WERI-Rb-1 (cell line): ENCODE results near the gene EPB41.
A peak's percentile ranks its signal among the peaks of the same experiment; 100 is the strongest.
"Not testable (repeated sequence)": the region's sequence is repeated elsewhere in the genome, so short reads cannot be mapped to it uniquely, and the experiment has no call there.

Experiments used
- DNase-seq: peaks from one replicate; pipeline ENCODE4 v3.0.0-alpha.2; 2020
- H3K27ac ChIP-seq: fragments of 250-450 bp; sonication (Bioruptor Pico); 2 replicates; pipeline ENCODE4 v1.5.1; 2020; ENCODE audit warnings: mild to moderate bottlenecking, moderate library complexity
- H3K27me3 ChIP-seq: fragments of 250-450 bp; sonication (Bioruptor Pico); 2 replicates; pipeline ENCODE4 v1.5.1; 2021; ENCODE audit warnings: mild to moderate bottlenecking, low read depth, moderate library complexity; ENCODE audit not compliant: insufficient read depth, severe bottlenecking
- H3K36me3 ChIP-seq: fragments of 250-450 bp; sonication (Bioruptor Pico); 2 replicates; pipeline ENCODE4 v1.5.1; 2020; ENCODE audit warnings: mild to moderate bottlenecking, moderate library complexity
- H3K4me3 ChIP-seq: 2 replicates; pipeline ENCODE4 v1.5.1; 2011; ENCODE audit warnings: low read depth, mild to moderate bottlenecking, control low read depth, low read length
- H3K9me3 ChIP-seq: fragments of 250-450 bp; sonication (Bioruptor Pico); 2 replicates; pipeline ENCODE4 v1.5.1; 2021; ENCODE audit warnings: mild to moderate bottlenecking, moderate library complexity; ENCODE audit not compliant: severe bottlenecking
- TF ChIP-seq, protein P1 (sequence below): IDR thresholded peaks from 2 replicates; pipeline ENCODE4 v1.5.1; 2011; ENCODE audit warnings: low read depth, mild to moderate bottlenecking, control low read depth, inconsistent platforms, low read length

Gene EPB41

GRCh38 chr1:28950006-28950405 lies 35.6 kb downstream of the EPB41 start:
- TF ChIP-seq, protein P1, sequence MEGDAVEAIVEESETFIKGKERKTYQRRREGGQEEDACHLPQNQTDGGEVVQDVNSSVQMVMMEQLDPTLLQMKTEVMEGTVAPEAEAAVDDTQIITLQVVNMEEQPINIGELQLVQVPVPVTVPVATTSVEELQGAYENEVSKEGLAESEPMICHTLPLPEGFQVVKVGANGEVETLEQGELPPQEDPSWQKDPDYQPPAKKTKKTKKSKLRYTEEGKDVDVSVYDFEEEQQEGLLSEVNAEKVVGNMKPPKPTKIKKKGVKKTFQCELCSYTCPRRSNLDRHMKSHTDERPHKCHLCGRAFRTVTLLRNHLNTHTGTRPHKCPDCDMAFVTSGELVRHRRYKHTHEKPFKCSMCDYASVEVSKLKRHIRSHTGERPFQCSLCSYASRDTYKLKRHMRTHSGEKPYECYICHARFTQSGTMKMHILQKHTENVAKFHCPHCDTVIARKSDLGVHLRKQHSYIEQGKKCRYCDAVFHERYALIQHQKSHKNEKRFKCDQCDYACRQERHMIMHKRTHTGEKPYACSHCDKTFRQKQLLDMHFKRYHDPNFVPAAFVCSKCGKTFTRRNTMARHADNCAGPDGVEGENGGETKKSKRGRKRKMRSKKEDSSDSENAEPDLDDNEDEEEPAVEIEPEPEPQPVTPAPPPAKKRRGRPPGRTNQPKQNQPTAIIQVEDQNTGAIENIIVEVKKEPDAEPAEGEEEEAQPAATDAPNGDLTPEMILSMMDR, result no peak
- Histone ChIP-seq H3K36me3 (no peaks in the 10 kb centered on the region), H3K27me3 (no peaks in the 10 kb centered on the region), H3K4me3 (no peak overlapping the region), H3K9me3 (no peaks in the 10 kb centered on the region), H3K27ac (no peak overlapping the region)
- no peak for DNase-seq

DNA sequence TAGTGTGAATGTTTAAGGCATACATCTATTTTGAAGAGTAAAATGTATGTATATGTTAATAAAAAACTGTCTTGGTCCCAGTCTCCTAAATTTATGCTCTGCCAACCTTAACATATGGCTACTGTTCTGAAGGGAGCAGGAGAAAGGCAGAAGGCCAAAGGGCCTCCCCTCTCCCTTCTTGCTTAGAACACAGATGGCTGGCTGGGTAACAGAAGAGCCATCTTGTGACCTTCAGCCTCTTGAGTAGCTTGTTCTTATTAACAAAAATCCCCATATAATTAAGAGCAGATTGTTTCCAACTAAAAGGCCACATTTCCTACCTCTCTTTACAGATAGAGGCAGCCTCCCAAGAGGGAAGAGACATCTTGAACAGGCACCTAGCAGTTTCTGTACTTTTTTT lies 36.1 kb downstream of the EPB41 start:
- TF ChIP-seq, protein P1, result no peak
- no peak overlapping the region for H3K4me3 ChIP-seq
- no peaks in the 10 kb centered on the region for H3K27me3 ChIP-seq
- no peaks in the 10 kb centered on the region for H3K36me3 ChIP-seq
- no peaks in the 10 kb centered on the region for H3K9me3 ChIP-seq
- H3K27ac ChIP-seq, result no peak overlapping the region
- DNase-seq, result peak; percentile 17

DNA sequence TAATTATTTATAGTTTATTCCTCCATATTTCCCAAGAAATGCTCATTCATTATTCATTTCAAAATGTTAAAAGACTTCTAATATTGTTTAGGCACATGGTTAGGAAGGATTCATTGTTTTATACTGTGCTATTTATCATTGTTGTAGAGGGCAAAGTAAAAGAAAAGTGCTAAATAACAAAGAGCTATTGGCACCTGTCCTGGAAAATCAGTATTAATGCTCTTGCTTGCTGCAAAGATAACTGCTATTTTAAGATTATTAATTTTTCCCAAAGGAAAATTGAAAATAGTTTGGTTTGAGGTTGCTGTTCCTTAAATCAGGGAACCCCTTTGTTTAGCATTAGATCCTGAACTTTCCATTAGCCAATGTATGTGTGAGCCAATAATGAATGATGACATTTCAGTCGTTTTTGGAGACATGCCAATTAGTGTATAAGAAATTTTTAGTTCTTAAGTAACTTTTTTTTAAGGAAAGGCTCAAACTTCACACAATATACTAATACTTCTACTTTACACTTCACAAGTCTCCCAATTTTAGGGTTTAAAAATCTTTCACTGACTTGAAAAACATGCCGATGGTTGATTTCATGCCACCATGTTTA lies 39.9 kb downstream of the EPB41 start:
- Histone ChIP-seq H3K4me3 (no peak overlapping the region), H3K27me3 (no peaks in the 10 kb centered on the region), H3K27ac (no peak overlapping the region), H3K9me3 (no peaks in the 10 kb centered on the region), H3K36me3 (no peaks in the 10 kb centered on the region)
- no peak for DNase-seq
- TF ChIP-seq, protein P1, result no peak

- Histone ChIP-seq H3K27ac (no peak overlapping the region), H3K9me3 (no peaks in the 10 kb centered on the region), H3K27me3 (no peaks in the 10 kb centered on the region), H3K36me3 (no peaks in the 10 kb centered on the region), H3K4me3 (no peak overlapping the region)
- DNase-seq, result no peak
- TF ChIP-seq, protein P1, result no peak
Observed at GRCh38 chr1:28956038-28956464, 41.7 kb downstream of the EPB41 start.

DNA sequence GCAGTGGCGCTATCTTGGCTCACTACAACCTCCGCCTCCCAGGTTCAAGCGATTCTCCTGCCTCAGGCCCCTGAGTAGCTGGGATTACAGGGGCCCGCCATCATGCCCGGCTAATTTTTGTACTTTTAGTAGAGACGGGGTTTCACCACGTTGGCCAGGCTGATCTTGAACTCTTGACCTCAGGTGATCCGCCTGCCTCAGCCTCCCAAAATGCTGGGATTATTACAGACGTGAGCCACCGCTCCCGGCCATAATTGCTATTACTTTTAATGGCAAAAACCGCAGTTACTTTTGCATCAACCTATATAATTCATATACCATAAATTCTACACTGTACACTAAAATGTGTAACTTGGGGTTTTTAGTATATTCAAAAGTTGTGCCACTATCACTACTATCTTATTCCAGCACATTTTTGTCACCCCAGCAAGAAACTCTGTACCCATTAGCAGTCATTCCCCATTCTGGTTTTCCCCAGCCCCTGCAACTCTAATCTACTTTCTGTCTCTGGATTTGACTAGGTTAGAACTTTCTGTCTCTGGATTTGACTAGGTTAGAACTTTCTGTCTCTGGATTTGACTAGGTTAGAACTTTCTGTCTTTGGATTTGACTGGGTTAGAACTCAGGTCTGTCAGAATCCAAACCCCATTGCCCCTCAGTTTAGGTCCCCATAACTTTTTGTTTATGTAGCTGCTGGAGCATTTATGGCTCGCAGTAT lies 47.9 kb downstream of the EPB41 start:
- not testable (repeated sequence) for H3K4me3 ChIP-seq, H3K27ac ChIP-seq, H3K9me3 ChIP-seq, H3K27me3 ChIP-seq, H3K36me3 ChIP-seq, DNase-seq

GRCh38 chr1:28965271-28965870 lies 51.0 kb downstream of the EPB41 start:
- Histone ChIP-seq H3K27me3 (no peaks in the 10 kb centered on the region), H3K36me3 (no peaks in the 10 kb centered on the region; the same call in 1 of the 2 replicates)

More at GRCh38 chr1:28965271-28965870, 51.0 kb downstream of the EPB41 start:
- Histone ChIP-seq H3K27ac (no peak overlapping the region), H3K9me3 (no peaks in the 10 kb centered on the region), H3K4me3 (no peak overlapping the region)
- no peak for DNase-seq
- TF ChIP-seq, protein P1, result no peak
